Measurements from ENCODE around the gene WASHC4.

WASHC4 gene

DNA sequence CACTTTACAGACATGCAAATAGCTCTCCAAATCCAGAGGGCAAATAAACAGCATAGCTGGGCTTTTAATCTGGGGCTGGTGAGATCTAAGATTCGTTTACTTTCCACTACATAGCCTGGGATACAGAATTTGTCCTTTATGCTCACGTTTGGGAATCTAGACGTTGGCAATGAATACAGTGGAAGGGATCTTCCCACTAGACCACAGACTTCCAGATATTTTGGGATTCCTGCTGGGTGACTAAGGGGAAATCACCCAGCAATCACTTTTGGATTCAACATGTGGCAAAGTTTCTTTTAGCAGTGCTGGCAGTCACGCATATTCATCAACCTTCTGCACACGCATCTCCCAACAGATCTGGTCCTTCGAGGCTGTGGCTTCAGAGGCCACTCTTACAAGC, 104.9 kb downstream of the WASHC4 start:
- no peak for DNase-seq (ENCODE audit: low read depth)

DNA sequence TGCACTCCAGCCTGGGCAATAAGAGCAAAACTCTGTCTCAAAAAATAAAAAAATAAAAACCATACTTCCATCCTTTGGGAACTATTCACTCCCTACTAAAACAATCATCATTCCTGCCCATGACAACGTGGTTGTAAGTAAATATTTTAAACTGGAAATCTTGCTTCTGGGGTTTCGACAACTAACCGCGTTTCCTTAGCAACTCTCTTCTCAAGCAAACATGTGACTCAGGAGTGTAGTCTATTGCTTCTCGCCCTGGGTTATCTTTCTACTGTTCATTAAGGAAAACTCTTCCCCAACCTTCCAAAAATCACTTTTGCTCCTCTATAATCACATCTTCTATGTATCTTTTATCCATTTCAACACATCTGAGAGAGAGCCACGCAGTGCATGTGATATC, 106.6 kb downstream of the WASHC4 start:
- no peak for DNase-seq (ENCODE audit: low read depth)

- no peak for DNase-seq (ENCODE audit: low read depth)
These were observed 107.3 kb downstream of the WASHC4 start for GRCh38 chr12:105214670-105215375.

DNA sequence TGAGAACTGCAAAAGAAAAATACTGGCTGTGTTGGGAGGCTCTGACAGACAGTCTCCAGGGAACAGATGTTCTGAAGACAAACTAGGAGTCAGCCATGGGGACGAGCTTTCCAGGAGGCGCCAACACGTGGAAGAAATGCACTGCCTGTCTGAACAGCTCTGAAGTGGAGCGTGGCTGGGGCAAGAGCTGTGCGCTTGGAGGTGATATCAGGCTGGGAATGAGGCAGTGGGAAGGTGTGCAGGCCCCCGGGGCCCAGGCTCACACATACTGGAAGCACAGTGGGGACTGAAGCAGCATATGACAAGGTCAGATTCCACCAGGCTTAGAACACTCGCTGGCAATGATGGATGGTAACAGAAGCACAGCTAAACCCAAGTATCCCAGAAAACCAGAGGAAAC, 110.9 kb downstream of the WASHC4 start:
- no peak for DNase-seq (ENCODE audit: low read depth)

Measured in activated T-cell treated with anti-CD3 and anti-CD28 coated beads for 1 hour (primary cell).